ENCODE data around the gene LMAN2.

Gene LMAN2

DNA sequence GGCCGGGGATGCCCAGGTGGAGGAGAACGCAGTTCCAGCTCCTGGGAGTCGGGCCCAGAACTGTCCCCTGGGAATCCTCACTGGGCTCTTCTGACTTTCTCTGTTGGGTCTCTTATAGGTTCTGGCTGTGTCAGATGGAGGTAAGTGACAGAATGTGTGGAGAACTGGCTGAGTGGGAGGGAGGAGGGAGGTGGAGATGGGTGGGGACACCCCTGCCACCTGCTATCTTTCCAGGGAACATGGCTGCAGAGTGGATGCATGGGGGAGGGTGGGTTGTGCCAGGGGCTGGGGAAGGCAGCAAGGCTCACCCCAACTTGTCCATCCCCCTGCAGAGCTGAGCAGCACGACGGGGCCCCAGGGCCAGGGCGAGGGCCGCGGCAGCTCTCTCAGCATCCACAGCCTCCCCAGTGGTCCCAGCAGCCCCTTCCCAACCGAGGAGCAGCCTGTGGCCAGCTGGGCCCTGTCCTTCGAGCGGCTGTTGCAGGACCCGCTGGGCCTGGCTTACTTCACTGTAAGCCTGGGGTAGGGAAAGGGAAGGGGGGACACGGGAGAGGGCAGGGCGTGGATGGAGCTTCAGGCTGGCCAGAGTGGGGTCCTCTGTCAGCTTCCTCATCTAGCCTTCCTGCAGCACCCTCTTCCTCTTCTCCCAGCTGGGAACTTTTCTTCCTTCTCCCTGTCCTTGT is 14.5 kb upstream of the LMAN2 start:
- TF ChIP-seq, protein P1, sequence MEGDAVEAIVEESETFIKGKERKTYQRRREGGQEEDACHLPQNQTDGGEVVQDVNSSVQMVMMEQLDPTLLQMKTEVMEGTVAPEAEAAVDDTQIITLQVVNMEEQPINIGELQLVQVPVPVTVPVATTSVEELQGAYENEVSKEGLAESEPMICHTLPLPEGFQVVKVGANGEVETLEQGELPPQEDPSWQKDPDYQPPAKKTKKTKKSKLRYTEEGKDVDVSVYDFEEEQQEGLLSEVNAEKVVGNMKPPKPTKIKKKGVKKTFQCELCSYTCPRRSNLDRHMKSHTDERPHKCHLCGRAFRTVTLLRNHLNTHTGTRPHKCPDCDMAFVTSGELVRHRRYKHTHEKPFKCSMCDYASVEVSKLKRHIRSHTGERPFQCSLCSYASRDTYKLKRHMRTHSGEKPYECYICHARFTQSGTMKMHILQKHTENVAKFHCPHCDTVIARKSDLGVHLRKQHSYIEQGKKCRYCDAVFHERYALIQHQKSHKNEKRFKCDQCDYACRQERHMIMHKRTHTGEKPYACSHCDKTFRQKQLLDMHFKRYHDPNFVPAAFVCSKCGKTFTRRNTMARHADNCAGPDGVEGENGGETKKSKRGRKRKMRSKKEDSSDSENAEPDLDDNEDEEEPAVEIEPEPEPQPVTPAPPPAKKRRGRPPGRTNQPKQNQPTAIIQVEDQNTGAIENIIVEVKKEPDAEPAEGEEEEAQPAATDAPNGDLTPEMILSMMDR (conservative IDR thresholded peaks at IDR 0.05; ENCODE audit: low read depth, low read length): no peak
- Histone ChIP-seq H3K4me3 (IDR thresholded peaks at IDR 0.05; ENCODE audit: insufficient read depth, low read depth, low read length) (no peak overlapping the region), H2AFZ (ENCODE audit: low read depth) (no peak overlapping the region), H3K36me3 (ENCODE audit: insufficient read depth) (no peaks in the 10 kb centered on the region), H3K9ac (no peak overlapping the region), H3K4me2 (no peak overlapping the region), H4K20me1 (ENCODE audit: insufficient read depth) (no peaks in the 10 kb centered on the region), H3K79me2 (ENCODE audit: insufficient read depth, low read depth) (no peaks in the 10 kb centered on the region), H3K27me3 (ENCODE audit: insufficient read depth, low read depth) (no peaks in the 10 kb centered on the region), H3K27ac (no peak overlapping the region), H3K4me1 (ENCODE audit: low read depth, poor library complexity, severe bottlenecking) (peaks cover 48% of the 10 kb centered on the region)

DNA sequence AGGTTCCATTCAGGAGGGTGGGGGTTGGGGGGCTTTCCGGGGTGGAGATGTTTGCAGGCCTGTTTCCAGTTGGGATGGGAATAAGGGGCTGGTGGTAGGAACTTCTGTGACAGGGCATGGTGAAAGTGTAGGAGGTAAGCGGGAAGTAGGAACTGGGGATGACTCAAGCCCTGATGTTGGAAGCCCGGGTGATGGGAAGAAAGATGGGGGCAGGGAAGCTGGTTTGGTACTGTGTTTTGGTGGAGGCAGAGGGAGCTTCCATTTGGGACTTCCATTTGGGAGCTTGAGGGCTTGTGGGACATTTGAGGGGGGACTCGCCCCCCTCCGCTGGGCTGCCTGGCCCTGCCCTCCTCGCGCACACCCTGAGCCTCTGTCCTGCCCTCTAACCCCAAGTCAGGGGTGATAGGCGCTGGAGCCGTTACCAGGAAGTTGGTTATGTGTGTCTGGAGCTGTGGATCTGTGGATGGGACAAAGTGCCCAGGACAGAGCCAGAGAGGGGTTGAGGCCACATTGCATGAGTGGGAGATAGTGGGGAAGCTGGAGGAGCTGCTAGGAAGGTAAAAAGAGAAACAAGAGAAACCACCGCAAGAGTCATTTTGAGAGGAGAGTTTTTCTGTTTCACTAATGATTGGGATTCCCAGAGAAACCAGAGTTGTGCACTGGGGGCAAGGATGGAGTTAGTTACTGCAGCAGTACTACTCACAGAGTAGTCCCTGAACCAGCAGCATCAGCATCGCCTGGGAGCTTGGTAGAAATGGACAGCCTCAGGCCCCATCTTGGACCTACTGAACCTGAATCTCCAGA is 12.9 kb upstream of the LMAN2 start:
- Histone ChIP-seq H3K4me3 (IDR thresholded peaks at IDR 0.05; ENCODE audit: insufficient read depth, low read depth, low read length) (no peak overlapping the region), H3K9ac (no peak overlapping the region), H3K4me1 (ENCODE audit: low read depth, poor library complexity, severe bottlenecking) (peaks cover 40% of the 10 kb centered on the region)

DNA sequence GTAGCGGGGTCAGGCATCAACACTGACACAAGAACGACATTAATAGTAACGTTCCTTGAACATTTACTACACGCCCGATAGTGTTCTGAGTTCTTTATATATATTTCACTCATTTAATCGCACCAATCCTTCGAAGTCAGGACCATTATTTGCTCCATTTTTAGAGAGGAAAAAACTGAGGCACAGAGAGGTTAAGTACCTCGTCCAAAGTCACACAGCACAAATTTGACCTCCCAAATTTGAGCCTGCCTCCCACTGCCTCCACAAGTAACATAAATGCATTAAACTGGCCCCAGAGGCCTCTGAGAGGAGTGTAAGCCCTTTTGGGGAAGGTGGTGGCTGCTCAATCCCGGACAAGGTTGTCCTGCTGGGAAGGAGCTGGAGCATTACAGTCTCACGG is 12.1 kb upstream of the LMAN2 start:
- Histone ChIP-seq H3K9ac (no peak overlapping the region), H3K36me3 (ENCODE audit: insufficient read depth) (no peaks in the 10 kb centered on the region), H3K4me2 (peak overlapping the region; percentile 17; the same call in 1 of the 2 replicates), H3K4me1 (ENCODE audit: low read depth, poor library complexity, severe bottlenecking) (peaks cover 43% of the 10 kb centered on the region), H3K4me3 (IDR thresholded peaks at IDR 0.05; ENCODE audit: insufficient read depth, low read depth, low read length) (no peak overlapping the region), H4K20me1 (ENCODE audit: insufficient read depth) (no peaks in the 10 kb centered on the region), H3K79me2 (ENCODE audit: insufficient read depth, low read depth) (peaks cover 8% of the 10 kb centered on the region), H3K27ac (no peak overlapping the region), H3K27me3 (ENCODE audit: insufficient read depth, low read depth) (no peaks in the 10 kb centered on the region), H2AFZ (ENCODE audit: low read depth) (no peak overlapping the region)
- TF ChIP-seq, protein P1 (conservative IDR thresholded peaks at IDR 0.05; ENCODE audit: low read depth, low read length): no peak

More for the DNA sequence above, 12.9 kb upstream of the LMAN2 start:
- Histone ChIP-seq H3K79me2 (ENCODE audit: insufficient read depth, low read depth) (no peaks in the 10 kb centered on the region; the same call in 1 of the 2 replicates), H3K36me3 (ENCODE audit: insufficient read depth) (no peaks in the 10 kb centered on the region), H3K4me2 (peak overlapping the region; percentile 17; the same call in 1 of the 2 replicates), H3K27ac (no peak overlapping the region), H4K20me1 (ENCODE audit: insufficient read depth) (no peaks in the 10 kb centered on the region), H2AFZ (ENCODE audit: low read depth) (no peak overlapping the region), H3K27me3 (ENCODE audit: insufficient read depth, low read depth) (no peaks in the 10 kb centered on the region)
- TF ChIP-seq, protein P1 (conservative IDR thresholded peaks at IDR 0.05; ENCODE audit: low read depth, low read length): no peak

DNA sequence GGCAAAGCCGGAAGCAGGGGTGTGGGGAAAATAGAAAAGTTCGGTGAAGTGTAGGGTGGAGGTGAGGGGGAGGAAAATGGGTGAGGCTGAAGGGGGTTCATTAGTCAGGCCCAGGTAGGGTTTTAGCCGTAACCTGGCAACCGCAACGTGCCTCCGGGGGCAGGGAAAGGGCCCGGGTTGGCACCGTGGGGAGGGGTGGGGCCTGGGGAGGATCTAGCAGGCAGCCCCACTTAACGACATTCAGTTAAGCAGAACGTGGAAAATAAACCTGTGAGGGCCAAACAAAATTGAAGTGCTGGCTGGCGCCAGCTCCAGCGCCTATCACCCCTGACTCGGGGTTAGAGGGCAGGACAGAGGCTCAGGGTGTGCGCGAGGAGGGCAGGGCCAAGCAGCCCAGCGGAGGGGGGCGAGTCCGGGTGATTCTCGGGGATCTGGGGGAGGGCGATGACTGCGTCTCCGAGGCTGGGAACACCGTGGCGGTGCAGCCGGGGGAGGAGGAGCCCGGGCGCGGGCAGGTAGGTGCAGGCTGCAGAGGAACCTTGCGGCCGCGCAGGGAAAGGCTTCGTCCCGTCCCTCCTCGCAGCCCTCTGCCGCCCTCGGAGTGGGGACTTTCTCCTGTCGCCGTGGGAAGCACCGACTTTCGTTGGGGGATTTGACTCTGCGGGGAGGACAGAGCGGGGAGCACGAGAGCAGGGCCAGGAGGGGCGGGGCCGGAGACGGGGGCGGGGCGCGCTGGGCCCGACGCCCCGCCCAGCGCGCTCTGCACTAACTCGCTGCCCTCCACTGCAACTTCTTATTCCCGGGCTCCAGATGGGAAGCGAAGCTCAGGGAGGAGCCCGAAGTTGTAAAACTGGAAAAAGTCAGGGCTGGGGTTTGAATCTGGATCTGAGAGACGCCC is 11.4 kb upstream of the LMAN2 start:
- no peaks in the 10 kb centered on the region for H3K27me3 ChIP-seq (ENCODE audit: insufficient read depth, low read depth)
- H3K4me3 ChIP-seq (IDR thresholded peaks at IDR 0.05; ENCODE audit: insufficient read depth, low read depth, low read length): no peak overlapping the region
- H3K27ac ChIP-seq: no peak overlapping the region
- H2AFZ ChIP-seq (ENCODE audit: low read depth): no peak overlapping the region
- H4K20me1 ChIP-seq (ENCODE audit: insufficient read depth): no peaks in the 10 kb centered on the region
- peaks cover 11% of the 10 kb centered on the region for H3K79me2 ChIP-seq (ENCODE audit: insufficient read depth, low read depth)
- no peaks in the 10 kb centered on the region for H3K36me3 ChIP-seq (ENCODE audit: insufficient read depth)
- no peak overlapping the region for H3K9ac ChIP-seq
- H3K4me2 ChIP-seq: peak overlapping the region; percentile 76
- TF ChIP-seq, protein P1 (conservative IDR thresholded peaks at IDR 0.05; ENCODE audit: low read depth, low read length): no peak
- peaks cover 44% of the 10 kb centered on the region for H3K4me1 ChIP-seq (ENCODE audit: low read depth, poor library complexity, severe bottlenecking)

Measured in KMS-11 (cell line).